Femur (tissue), 1 donor: ENCODE results near the gene TRPV2.

Experiments used
- DNase-seq: peaks from one replicate; pipeline ENCODE4 v3.0.0-alpha.2; 2017

The TRPV2 gene

DNA sequence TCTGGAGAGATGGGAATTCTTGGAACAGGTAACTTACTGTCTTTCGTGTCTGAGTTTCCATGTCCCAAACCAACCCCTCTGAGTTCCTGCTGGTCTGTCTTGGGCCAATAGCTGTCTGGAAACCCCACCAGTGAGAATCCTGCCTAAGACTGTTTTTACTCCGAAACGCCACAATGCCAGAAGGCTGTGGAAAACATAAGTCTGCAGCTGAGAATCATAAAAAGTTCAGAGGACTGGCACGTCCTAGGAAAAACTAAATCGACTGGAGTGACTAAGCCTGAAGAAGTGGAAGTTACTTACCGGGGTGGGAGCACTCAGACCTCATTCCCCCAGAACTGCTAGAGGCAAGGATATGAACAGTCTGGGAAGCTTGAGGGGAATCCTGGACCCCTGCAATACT, 63.3 kb downstream of the TRPV2 start:
- peak; percentile 84 for DNase-seq

DNA sequence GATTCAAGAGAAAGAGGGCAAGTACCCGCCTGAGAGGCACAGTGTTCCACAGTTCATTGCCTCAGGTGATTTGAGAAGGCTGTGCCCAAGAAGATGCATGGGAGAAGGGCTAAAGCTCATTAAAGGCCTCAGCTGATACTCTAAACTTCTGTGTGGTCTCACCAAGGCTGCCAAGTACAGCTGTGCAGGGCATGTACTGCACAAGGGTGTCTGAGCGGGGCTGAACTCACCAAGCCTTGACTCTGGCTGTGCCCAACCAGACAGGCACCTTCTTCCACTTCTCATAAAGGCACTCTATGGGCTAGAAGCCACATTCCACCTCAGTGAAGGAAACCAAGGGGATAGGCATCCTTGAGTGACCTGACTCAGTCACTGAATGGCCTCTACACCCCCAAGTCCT, 63.9 kb downstream of the TRPV2 start:
- no peak for DNase-seq

DNA sequence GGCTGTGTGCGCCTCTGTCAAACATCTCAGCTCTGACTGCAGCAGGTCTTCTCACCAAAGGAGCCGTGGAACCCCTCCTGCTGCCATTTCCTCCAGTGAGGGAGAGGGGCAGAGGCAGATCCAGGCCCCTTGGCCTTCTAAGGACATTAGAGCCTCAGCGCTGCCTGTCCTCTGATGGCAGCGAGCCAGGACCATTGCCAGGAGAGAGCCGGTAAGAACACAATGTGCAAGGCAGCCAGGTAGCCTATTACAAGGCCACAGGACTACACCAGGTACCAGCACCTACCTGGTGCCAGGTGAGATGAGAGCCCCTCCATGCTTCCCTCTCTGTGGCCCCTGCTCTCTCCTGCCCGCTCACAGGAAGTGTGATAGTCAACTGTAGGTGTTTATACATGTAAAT, 65.6 kb downstream of the TRPV2 start:
- DNase-seq = no peak

DNA sequence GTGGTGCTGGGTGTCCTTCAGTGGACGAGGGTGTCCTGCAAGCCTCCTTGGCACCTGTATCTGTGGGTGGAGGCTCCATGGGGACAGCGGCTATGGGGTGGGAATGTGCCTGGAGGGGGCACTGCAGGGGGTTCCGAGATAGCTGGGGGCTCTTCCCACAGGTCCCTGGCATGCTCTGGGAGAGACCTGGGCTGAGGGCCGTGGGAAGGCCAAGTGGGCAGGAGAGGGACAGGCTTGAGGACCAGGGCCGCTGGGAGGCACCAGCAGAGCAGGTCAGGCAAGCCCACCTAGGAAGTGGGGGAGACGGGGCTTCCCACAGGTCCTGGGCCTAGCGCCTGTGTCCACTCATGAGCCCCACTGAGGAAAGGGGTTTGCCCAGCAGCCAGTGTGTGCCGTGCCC, 66.9 kb downstream of the TRPV2 start:
- no peak for DNase-seq

DNA sequence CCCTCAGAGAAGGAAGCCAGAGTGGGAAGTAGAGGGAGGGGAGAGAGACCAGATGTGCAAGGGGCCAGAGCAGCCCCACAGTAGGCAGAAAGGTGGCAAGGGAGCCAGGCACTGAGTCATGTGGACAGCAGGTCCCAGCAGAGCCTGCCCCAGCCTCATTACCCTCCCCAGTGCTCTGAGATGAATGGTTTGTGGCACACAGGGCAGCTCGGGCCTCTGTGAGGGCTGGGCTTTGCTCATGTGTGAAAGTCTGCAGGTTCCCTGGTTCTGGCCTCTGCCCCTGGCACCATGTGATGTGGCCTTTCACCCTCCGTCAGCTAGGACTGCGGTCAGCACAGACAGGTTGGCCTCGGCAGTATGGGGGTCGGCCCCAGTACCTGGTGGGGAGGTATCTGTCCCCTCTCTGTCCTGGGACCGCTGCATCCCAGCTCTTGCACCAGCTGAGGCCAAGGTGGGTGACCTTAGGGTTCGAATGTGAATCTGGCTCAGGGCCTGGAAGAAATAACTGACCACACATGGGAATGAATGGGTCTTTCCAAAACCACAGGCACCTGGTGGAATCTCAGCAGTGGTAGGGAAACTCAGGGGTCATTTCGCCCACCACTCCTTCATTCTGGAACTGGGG, 67.8 kb downstream of the TRPV2 start:
- DNase-seq = no peak

DNA sequence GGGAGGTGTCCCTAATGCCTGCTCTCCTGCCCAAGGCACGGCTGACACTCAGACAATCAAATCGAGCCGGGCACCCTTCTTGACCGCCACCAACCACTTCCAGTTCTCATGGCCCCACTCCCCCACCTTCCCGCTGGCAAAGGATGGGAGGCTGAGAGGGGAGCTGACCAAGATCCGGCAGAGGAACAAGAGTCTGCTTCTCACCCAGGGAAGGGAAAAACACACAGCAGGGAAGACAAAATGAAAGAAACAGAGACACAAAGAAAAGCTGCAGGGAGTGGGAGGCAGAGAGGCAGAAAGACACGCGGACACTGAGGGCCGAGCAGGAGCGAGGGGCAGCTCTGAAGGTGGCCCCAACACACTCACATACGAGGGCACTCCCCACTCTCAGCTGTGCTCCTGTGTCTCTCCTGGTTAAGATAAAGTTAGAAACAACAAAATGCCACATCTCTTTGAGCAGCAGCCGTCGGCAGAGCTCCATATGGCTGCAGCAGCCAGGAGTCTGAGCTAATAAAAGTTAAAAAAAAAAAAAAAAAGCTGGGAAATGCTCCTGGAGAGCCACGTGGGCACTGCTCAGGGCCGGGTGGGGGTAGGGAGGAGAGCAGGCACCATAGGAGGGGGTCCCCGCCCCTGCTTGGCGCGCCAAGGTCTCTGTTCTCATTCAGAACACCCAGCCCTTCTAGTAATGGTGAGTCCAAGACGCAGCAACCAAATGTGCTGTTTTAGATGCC, 69.2 kb downstream of the TRPV2 start:
- peak; percentile 61 for DNase-seq
